OCI-LY1 (cell line): ENCODE results near the gene CLCN5.

ENCODE experiments used
- H2AFZ ChIP-seq: fragments of 200-600 bp; sonication (generic), shearing (Covaris generic); 2 replicates; pipeline ENCODE4 v1.6.0; 2014; ENCODE audit warnings: antibody characterized with exemption, mild to moderate bottlenecking, low read length
- H3F3A ChIP-seq: fragments of 200-600 bp; sonication (generic), shearing (Covaris generic); 2 replicates; pipeline ENCODE4 v1.6.0; 2014; ENCODE audit warnings: mild to moderate bottlenecking, antibody characterized with exemption, low read length, moderate library complexity; ENCODE audit not compliant: insufficient read depth
- H3K27ac ChIP-seq: fragments of 200-600 bp; sonication (generic); 2 replicates; pipeline ENCODE4 v1.5.1; 2014; ENCODE audit warnings: low read length, mixed run types, mild to moderate bottlenecking, low read depth; ENCODE audit not compliant: poor library complexity, severe bottlenecking
- H3K27me3 ChIP-seq: fragments of 200-600 bp; sonication (generic); 2 replicates; pipeline ENCODE4 v1.6.0; 2014; ENCODE audit warnings: antibody characterized with exemption, mild to moderate bottlenecking, low read length, moderate library complexity; ENCODE audit not compliant: insufficient read depth
- H3K36me3 ChIP-seq: fragments of 200-600 bp; sonication (generic); 2 replicates; pipeline ENCODE4 v1.6.1; 2014; ENCODE audit warnings: mild to moderate bottlenecking, antibody characterized with exemption, low read length, moderate library complexity, mixed read lengths; ENCODE audit not compliant: insufficient read depth
- H3K4me1 ChIP-seq: fragments of 200-600 bp; sonication (generic); 2 replicates; pipeline ENCODE4 v1.5.1; 2014; ENCODE audit warnings: mild to moderate bottlenecking, low read length, moderate library complexity; ENCODE audit not compliant: insufficient read depth, severe bottlenecking
- H3K4me2 ChIP-seq: fragments of 200-600 bp; sonication (generic), shearing (Covaris generic); 2 replicates; pipeline ENCODE4 v1.6.1; 2014; ENCODE audit warnings: low read length
- H3K4me3 ChIP-seq: fragments of 200-600 bp; sonication (generic); 2 replicates; pipeline ENCODE4 v1.5.1; 2014; ENCODE audit warnings: low read length, low read depth, mild to moderate bottlenecking, mixed read lengths; ENCODE audit not compliant: poor library complexity, severe bottlenecking
- H3K79me2 ChIP-seq: fragments of 200-600 bp; shearing (Covaris generic); 2 replicates; pipeline ENCODE4 v1.6.1; 2016; ENCODE audit warnings: mixed run types, low read length, mixed read lengths; ENCODE audit not compliant: insufficient read depth
- H3K9ac ChIP-seq: fragments of 200-600 bp; sonication (generic), shearing (Covaris generic); 2 replicates; pipeline ENCODE4 v1.6.1; 2014; ENCODE audit warnings: mild to moderate bottlenecking, low read length, mixed read lengths
- H3K9me2 ChIP-seq: fragments of 200-600 bp; sonication (generic), shearing (Covaris generic); 2 replicates; pipeline ENCODE4 v1.6.1; 2014; ENCODE audit warnings: low read depth, mild to moderate bottlenecking, low read length, mixed read lengths
- H3K9me3 ChIP-seq: fragments of 200-600 bp; shearing (Covaris generic); 2 replicates; pipeline ENCODE4 v1.6.1; 2014; ENCODE audit warnings: low read length, mixed read lengths
- H4K20me1 ChIP-seq: fragments of 200-600 bp; sonication (generic), shearing (Covaris generic); 2 replicates; pipeline ENCODE4 v1.6.0; 2016; ENCODE audit warnings: mild to moderate bottlenecking, low read length; ENCODE audit not compliant: insufficient read depth
- EZH2 ChIP-seq: fragments of 200-600 bp; sonication (generic), shearing (Covaris generic); IDR thresholded peaks from 2 replicates; pipeline ENCODE4 v1.8.0; 2017; ENCODE audit warnings: borderline replicate concordance, mixed run types, mild to moderate bottlenecking, antibody characterized with exemption, low read length, moderate library complexity, mixed read lengths
- TF ChIP-seq, protein P1 (sequence below): fragments of 200-600 bp; sonication (generic), shearing (Covaris generic); IDR thresholded peaks from 2 replicates; pipeline ENCODE4 v1.5.1; 2017; ENCODE audit warnings: mild to moderate bottlenecking, antibody characterized with exemption, low read length, moderate library complexity, mixed read lengths

The CLCN5 gene

GRCh38 chrX:49972328-49972860 lies 50.0 kb downstream of the CLCN5 start:
- Histone ChIP-seq H3K9ac (no peak overlapping the region), H3K27ac (no peak overlapping the region), H3K36me3 (no peaks in the 10 kb centered on the region), H3F3A (no peaks in the 10 kb centered on the region), H3K27me3 (no peaks in the 10 kb centered on the region), H3K9me3 (no peaks in the 10 kb centered on the region), H3K4me1 (no peaks in the 10 kb centered on the region), H3K79me2 (no peaks in the 10 kb centered on the region), H3K4me2 (no peak overlapping the region), H3K9me2 (no peaks in the 10 kb centered on the region), H2AFZ (no peak overlapping the region), H3K4me3 (no peak overlapping the region), H4K20me1 (no peaks in the 10 kb centered on the region)
- TF ChIP-seq, protein P1, sequence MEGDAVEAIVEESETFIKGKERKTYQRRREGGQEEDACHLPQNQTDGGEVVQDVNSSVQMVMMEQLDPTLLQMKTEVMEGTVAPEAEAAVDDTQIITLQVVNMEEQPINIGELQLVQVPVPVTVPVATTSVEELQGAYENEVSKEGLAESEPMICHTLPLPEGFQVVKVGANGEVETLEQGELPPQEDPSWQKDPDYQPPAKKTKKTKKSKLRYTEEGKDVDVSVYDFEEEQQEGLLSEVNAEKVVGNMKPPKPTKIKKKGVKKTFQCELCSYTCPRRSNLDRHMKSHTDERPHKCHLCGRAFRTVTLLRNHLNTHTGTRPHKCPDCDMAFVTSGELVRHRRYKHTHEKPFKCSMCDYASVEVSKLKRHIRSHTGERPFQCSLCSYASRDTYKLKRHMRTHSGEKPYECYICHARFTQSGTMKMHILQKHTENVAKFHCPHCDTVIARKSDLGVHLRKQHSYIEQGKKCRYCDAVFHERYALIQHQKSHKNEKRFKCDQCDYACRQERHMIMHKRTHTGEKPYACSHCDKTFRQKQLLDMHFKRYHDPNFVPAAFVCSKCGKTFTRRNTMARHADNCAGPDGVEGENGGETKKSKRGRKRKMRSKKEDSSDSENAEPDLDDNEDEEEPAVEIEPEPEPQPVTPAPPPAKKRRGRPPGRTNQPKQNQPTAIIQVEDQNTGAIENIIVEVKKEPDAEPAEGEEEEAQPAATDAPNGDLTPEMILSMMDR, result no peak
- TF ChIP-seq EZH2, result no peak

- H3K4me3 ChIP-seq, result no peak overlapping the region
- no peaks in the 10 kb centered on the region for H4K20me1 ChIP-seq
- no peak for TF ChIP-seq EZH2
- TF ChIP-seq, protein P1, result no peak
- H3K27ac ChIP-seq, result no peak overlapping the region
- no peaks in the 10 kb centered on the region for H3F3A ChIP-seq
- no peaks in the 10 kb centered on the region for H3K9me2 ChIP-seq
- H3K4me2 ChIP-seq, result no peak overlapping the region
- no peaks in the 10 kb centered on the region for H3K79me2 ChIP-seq
- H3K4me1 ChIP-seq, result no peaks in the 10 kb centered on the region
- H3K9ac ChIP-seq, result no peak overlapping the region
- no peaks in the 10 kb centered on the region for H3K9me3 ChIP-seq
- no peaks in the 10 kb centered on the region for H3K27me3 ChIP-seq
- no peak overlapping the region for H2AFZ ChIP-seq
- H3K36me3 ChIP-seq, result no peaks in the 10 kb centered on the region
Measured at GRCh38 chrX:49976682-49977197, 54.3 kb downstream of the CLCN5 start.

DNA sequence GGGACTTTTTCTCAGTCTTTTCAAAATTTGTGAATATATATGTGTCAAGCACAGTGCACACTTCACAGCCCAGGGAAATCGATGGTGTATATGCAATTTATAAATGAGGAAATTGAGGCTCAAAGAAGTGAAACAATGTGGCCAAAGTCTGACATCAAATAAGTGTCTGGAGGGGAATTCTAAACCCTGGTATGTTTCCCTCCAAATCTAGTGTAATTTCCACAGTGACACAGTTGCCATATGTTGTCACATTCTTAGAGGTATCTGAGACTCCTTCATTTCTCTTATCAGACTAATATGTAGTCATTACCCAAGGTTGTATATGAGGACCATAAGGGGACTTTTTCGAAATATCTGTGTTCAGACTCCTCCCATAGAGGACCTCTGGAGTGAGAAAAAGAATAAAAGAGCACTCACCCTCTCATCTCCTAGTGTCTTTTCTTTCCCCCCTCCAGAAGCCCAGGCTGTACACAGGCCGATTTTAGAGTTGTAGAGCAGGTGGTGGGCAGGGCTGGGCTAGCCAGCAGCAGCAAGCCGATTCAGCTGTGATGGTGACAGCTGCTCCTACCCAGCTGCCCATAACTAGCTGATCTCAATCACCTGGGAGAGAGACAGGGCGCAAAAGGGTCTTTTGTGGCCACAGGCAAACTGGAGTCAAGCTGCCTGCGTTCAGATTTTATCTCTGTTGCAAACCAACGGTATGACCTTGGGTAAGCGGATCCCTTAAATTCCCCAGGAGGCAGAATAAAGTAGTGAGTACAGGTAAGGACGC lies 55.1 kb downstream of the CLCN5 start:
- TF ChIP-seq EZH2, result no peak
- TF ChIP-seq, protein P1, result no peak
- no peak overlapping the region for H3K4me3 ChIP-seq

More for the DNA sequence above, 55.1 kb downstream of the CLCN5 start:
- no peaks in the 10 kb centered on the region for H3K79me2 ChIP-seq
- no peaks in the 10 kb centered on the region for H3K4me1 ChIP-seq
- H3K9me3 ChIP-seq, result no peaks in the 10 kb centered on the region
- H3K9me2 ChIP-seq, result no peaks in the 10 kb centered on the region
- no peaks in the 10 kb centered on the region for H3K27me3 ChIP-seq
- H3K4me2 ChIP-seq, result no peak overlapping the region
- no peak overlapping the region for H3K9ac ChIP-seq
- H3K36me3 ChIP-seq, result no peaks in the 10 kb centered on the region
- H2AFZ ChIP-seq, result no peak overlapping the region
- no peaks in the 10 kb centered on the region for H3F3A ChIP-seq
- H4K20me1 ChIP-seq, result no peaks in the 10 kb centered on the region
- no peak overlapping the region for H3K27ac ChIP-seq
